ENCODE results near the gene MEGF8.

The MEGF8 gene

GRCh38 chr19:42363614-42364346 lies 38.3 kb downstream of the MEGF8 start:
- Histone ChIP-seq H3K9ac (peak overlapping the region; percentile 8 to 66 (median 46); a peak in 20 of 22 replicates), H3K27me3 (no peaks in the 10 kb centered on the region), H3K9me3 (replicated peaks in 1 of 11) (peaks cover 0 to 10% (median 8%) of the 10 kb centered on the region in 11 experiments; a peak in 15 of 22 replicates), H3K4me2 (peak overlapping the region; percentile 64 to 90 (median 78)), H4K20me1 (no peaks in the 10 kb centered on the region), H3K27ac (peak overlapping the region; percentile 60 to 85 (median 76)), H3K36me3 (peaks cover 5 to 27% (median 12%) of the 10 kb centered on the region in 11 experiments; a peak in 15 of 22 replicates), H3K4me3 (peak overlapping the region in 2 of 10 experiments; percentile 2 to 20; a peak in 4 of 20 replicates), H3K4me1 (peaks cover 41 to 67% (median 55%) of the 10 kb centered on the region in 10 experiments)
- TF ChIP-seq Cebpa-rat (IDR thresholded peaks at IDR 0.05): no peak

- H3K27ac ChIP-seq: no peak overlapping the region
Observed at GRCh38 chr19:42366673-42367072, 41.2 kb downstream of the MEGF8 start.

GRCh38 chr19:42367929-42368328 lies 42.5 kb downstream of the MEGF8 start:
- H3K4me2 ChIP-seq: no peak overlapping the region
- no peaks in the 10 kb centered on the region for H4K20me1 ChIP-seq
- no peak overlapping the region for H3K9ac ChIP-seq
- H3K36me3 ChIP-seq: peaks cover 0 to 20% (median 13%) of the 10 kb centered on the region in 11 experiments; a peak in 13 of 22 replicates
- H3K27ac ChIP-seq: no peak overlapping the region
- no peaks in the 10 kb centered on the region for H3K27me3 ChIP-seq
- H3K4me1 ChIP-seq: peaks cover 54 to 74% (median 58%) of the 10 kb centered on the region in 10 experiments
- H3K4me3 ChIP-seq: no peak overlapping the region
- H3K9me3 ChIP-seq (replicated peaks in 1 of 11): peaks cover 0 to 10% (median 8%) of the 10 kb centered on the region in 11 experiments; a peak in 15 of 22 replicates
- TF ChIP-seq Cebpa-rat (IDR thresholded peaks at IDR 0.05): no peak

More at GRCh38 chr19:42366673-42367072, 41.2 kb downstream of the MEGF8 start:
- no peaks in the 10 kb centered on the region for H4K20me1 ChIP-seq
- no peaks in the 10 kb centered on the region for H3K27me3 ChIP-seq
- peak overlapping the region in 8 of 11 experiments; percentile 8 to 90 (median 74); a peak in 15 of 22 replicates for H3K4me2 ChIP-seq
- peaks cover 0 to 23% (median 12%) of the 10 kb centered on the region in 11 experiments; a peak in 13 of 22 replicates for H3K36me3 ChIP-seq
- no peak overlapping the region for H3K4me3 ChIP-seq
- H3K4me1 ChIP-seq: peaks cover 59 to 78% (median 68%) of the 10 kb centered on the region in 10 experiments
- no peak for TF ChIP-seq Cebpa-rat (IDR thresholded peaks at IDR 0.05)
- H3K9me3 ChIP-seq (replicated peaks in 1 of 11): peaks cover 0 to 10% (median 8%) of the 10 kb centered on the region in 11 experiments; a peak in 15 of 22 replicates
- H3K9ac ChIP-seq: peak overlapping the region in 2 of 11 experiments; percentile 4 to 21; a peak in 3 of 22 replicates

- Histone ChIP-seq H3K9me3 (replicated peaks in 1 of 11) (peaks cover 0 to 10% (median 8%) of the 10 kb centered on the region in 11 experiments; a peak in 15 of 22 replicates), H3K4me2 (no peak overlapping the region), H3K9ac (no peak overlapping the region), H3K4me3 (no peak overlapping the region), H3K27me3 (no peaks in the 10 kb centered on the region), H3K27ac (no peak overlapping the region), H3K4me1 (peaks cover 50 to 70% (median 56%) of the 10 kb centered on the region in 10 experiments), H4K20me1 (no peaks in the 10 kb centered on the region), H3K36me3 (peaks cover 0 to 24% (median 13%) of the 10 kb centered on the region in 11 experiments; a peak in 14 of 22 replicates)
- TF ChIP-seq Cebpa-rat (IDR thresholded peaks at IDR 0.05): no peak
Observed at GRCh38 chr19:42368360-42368759, 42.9 kb downstream of the MEGF8 start.

GRCh38 chr19:42368765-42369164 lies 43.3 kb downstream of the MEGF8 start:
- H3K9ac ChIP-seq: no peak overlapping the region
- peaks cover 46 to 66% (median 52%) of the 10 kb centered on the region in 10 experiments for H3K4me1 ChIP-seq
- no peaks in the 10 kb centered on the region for H3K27me3 ChIP-seq
- peaks cover 0 to 9% (median 8%) of the 10 kb centered on the region in 11 experiments; a peak in 15 of 22 replicates for H3K9me3 ChIP-seq (replicated peaks in 1 of 11)
- no peaks in the 10 kb centered on the region for H4K20me1 ChIP-seq
- H3K36me3 ChIP-seq: peaks cover 0 to 28% (median 13%) of the 10 kb centered on the region in 11 experiments; a peak in 14 of 22 replicates
- H3K4me3 ChIP-seq: no peak overlapping the region
- no peak for TF ChIP-seq Cebpa-rat (IDR thresholded peaks at IDR 0.05)
- H3K27ac ChIP-seq: no peak overlapping the region
- no peak overlapping the region for H3K4me2 ChIP-seq

GRCh38 chr19:42369433-42370067 lies 44.1 kb downstream of the MEGF8 start:
- Histone ChIP-seq H3K27ac (peak overlapping the region in 5 of 11 experiments; percentile 53 to 68 (median 63); a peak in 6 of 22 replicates), H3K4me1 (peaks cover 38 to 58% (median 44%) of the 10 kb centered on the region in 10 experiments), H3K9me3 (replicated peaks in 1 of 11) (peaks cover 0 to 1% (median under 1%) of the 10 kb centered on the region in 11 experiments; a peak in 10 of 22 replicates), H3K4me2 (peak overlapping the region in 7 of 11 experiments; percentile 7 to 89 (median 72); a peak in 10 of 22 replicates), H3K36me3 (peaks cover 0 to 25% (median 8%) of the 10 kb centered on the region in 11 experiments; a peak in 17 of 22 replicates), H3K27me3 (no peaks in the 10 kb centered on the region), H4K20me1 (no peaks in the 10 kb centered on the region), H3K9ac (peak overlapping the region in 3 of 11 experiments; percentile 35 to 62 (median 38); a peak in 3 of 22 replicates), H3K4me3 (no peak overlapping the region)
- no peak for TF ChIP-seq Cebpa-rat (IDR thresholded peaks at IDR 0.05)

- Histone ChIP-seq H3K36me3 (peaks cover under 1 to 27% (median 14%) of the 10 kb centered on the region in 11 experiments; a peak in 15 of 22 replicates), H3K27me3 (no peaks in the 10 kb centered on the region), H3K9me3 (replicated peaks in 1 of 11) (no peaks in the 10 kb centered on the region; a peak in 1 of 22 replicates), H3K27ac (peak overlapping the region in 9 of 11 experiments; percentile 34 to 68 (median 53); a peak in 16 of 22 replicates), H3K9ac (peak overlapping the region in 6 of 11 experiments; percentile 26 to 62 (median 34); a peak in 9 of 22 replicates), H3K4me2 (peak overlapping the region in 10 of 11 experiments; percentile 18 to 89 (median 64); a peak in 17 of 22 replicates), H4K20me1 (no peaks in the 10 kb centered on the region; a peak in 1 of 22 replicates), H3K4me3 (no peak overlapping the region), H3K4me1 (peaks cover 32 to 52% (median 39%) of the 10 kb centered on the region in 10 experiments)
- TF ChIP-seq Cebpa-rat (IDR thresholded peaks at IDR 0.05): no peak
Observed at GRCh38 chr19:42370068-42370520, 44.7 kb downstream of the MEGF8 start.

GRCh38 chr19:42370626-42371175 lies 45.3 kb downstream of the MEGF8 start:
- Histone ChIP-seq H3K4me3 (no peak overlapping the region), H3K27me3 (no peaks in the 10 kb centered on the region), H3K9ac (peak overlapping the region in 6 of 11 experiments; percentile 26 to 62 (median 34); a peak in 9 of 22 replicates), H3K27ac (peak overlapping the region in 9 of 11 experiments; percentile 34 to 68 (median 53); a peak in 16 of 22 replicates), H3K36me3 (peaks cover 4 to 33% (median 19%) of the 10 kb centered on the region in 11 experiments; a peak in 16 of 22 replicates), H3K4me2 (peak overlapping the region in 10 of 11 experiments; percentile 18 to 89 (median 64); a peak in 16 of 22 replicates), H3K4me1 (peaks cover 26 to 46% (median 32%) of the 10 kb centered on the region in 10 experiments), H3K9me3 (replicated peaks in 1 of 11) (no peaks in the 10 kb centered on the region; a peak in 1 of 22 replicates), H4K20me1 (no peaks in the 10 kb centered on the region; a peak in 1 of 22 replicates)
- no peak for TF ChIP-seq Cebpa-rat (IDR thresholded peaks at IDR 0.05)
